ENCODE measurements around the gene TRAF7. TPM values are rescaled to one million over a fixed set of nuclear protein-coding genes. Genes with fewer than 3 reads are reported as not detected.

The TRAF7 gene
- total RNA-seq, 1 experiment from 2014 or later, result 69.0 TPM

GRCh38 chr16:2147981-2148671 is 7.5 kb upstream of the TRAF7 start, which contains the start of gene RAB26:
TSS of gene RAB26 (plus strand) at chr16:2148625. CDS start at chr16:2148784, 159 bp downstream.
- peak; percentile 87 for DNase-seq (ENCODE audit: low read depth)

GRCh38 chr16:2148714-2149629 is 6.6 kb upstream of the TRAF7 start:
- DNase-seq (ENCODE audit: low read depth), result peak; percentile 39

- DNase-seq (ENCODE audit: low read depth), result no peak
Measured at GRCh38 chr16:2149630-2150417, 5.8 kb upstream of the TRAF7 start.

GRCh38 chr16:2150418-2151187 is 5.0 kb upstream of the TRAF7 start:
- DNase-seq (ENCODE audit: low read depth), result peak; percentile 42

- no peak for DNase-seq (ENCODE audit: low read depth)
Measured at GRCh38 chr16:2151188-2152091, 4.1 kb upstream of the TRAF7 start.

- no peak for DNase-seq (ENCODE audit: low read depth)
Measured at GRCh38 chr16:2152695-2153506, 2.7 kb upstream of the TRAF7 start.

- no peak for DNase-seq (ENCODE audit: low read depth)
Measured at GRCh38 chr16:2154533-2155090, 970 bp upstream of the TRAF7 start.

- no peak for DNase-seq (ENCODE audit: low read depth)
Measured at GRCh38 chr16:2155977-2156848, 631 bp downstream of the TRAF7 start.

- no peak for DNase-seq (ENCODE audit: low read depth)
Measured at GRCh38 chr16:2156849-2157224, 1.3 kb downstream of the TRAF7 start.

- DNase-seq (ENCODE audit: low read depth), result no peak
Measured at GRCh38 chr16:2157480-2158261, 2.1 kb downstream of the TRAF7 start.

GRCh38 chr16:2158262-2158638 is 2.7 kb downstream of the TRAF7 start:
- DNase-seq (ENCODE audit: low read depth), result no peak

- DNase-seq (ENCODE audit: low read depth), result no peak
Measured at GRCh38 chr16:2159175-2159838, 3.7 kb downstream of the TRAF7 start.

- no peak for DNase-seq (ENCODE audit: low read depth)
Measured at GRCh38 chr16:2160915-2161551, 5.5 kb downstream of the TRAF7 start.

GRCh38 chr16:2161911-2162310 is 6.3 kb downstream of the TRAF7 start:
- no peak for DNase-seq (ENCODE audit: low read depth)

GRCh38 chr16:2162676-2163118 is 7.1 kb downstream of the TRAF7 start:
- no peak for DNase-seq (ENCODE audit: low read depth)

- no peak for DNase-seq (ENCODE audit: low read depth)
Measured at GRCh38 chr16:2163211-2163881, 7.8 kb downstream of the TRAF7 start.
